Measurements from ENCODE around the gene SPTLC2. TPM values are rescaled to one million over a fixed set of nuclear protein-coding genes. Genes with fewer than 3 reads are reported as not detected.
A peak's percentile ranks its signal among the peaks of the same experiment; 100 is the strongest.
"Not testable (repeated sequence)": the region's sequence is repeated elsewhere in the genome, so short reads cannot be mapped to it uniquely, and the experiment has no call there.

The SPTLC2 gene, protein sequence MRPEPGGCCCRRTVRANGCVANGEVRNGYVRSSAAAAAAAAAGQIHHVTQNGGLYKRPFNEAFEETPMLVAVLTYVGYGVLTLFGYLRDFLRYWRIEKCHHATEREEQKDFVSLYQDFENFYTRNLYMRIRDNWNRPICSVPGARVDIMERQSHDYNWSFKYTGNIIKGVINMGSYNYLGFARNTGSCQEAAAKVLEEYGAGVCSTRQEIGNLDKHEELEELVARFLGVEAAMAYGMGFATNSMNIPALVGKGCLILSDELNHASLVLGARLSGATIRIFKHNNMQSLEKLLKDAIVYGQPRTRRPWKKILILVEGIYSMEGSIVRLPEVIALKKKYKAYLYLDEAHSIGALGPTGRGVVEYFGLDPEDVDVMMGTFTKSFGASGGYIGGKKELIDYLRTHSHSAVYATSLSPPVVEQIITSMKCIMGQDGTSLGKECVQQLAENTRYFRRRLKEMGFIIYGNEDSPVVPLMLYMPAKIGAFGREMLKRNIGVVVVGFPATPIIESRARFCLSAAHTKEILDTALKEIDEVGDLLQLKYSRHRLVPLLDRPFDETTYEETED
- total RNA-seq: 1 to 10 TPM; 5.8 to 9.0 (median 6.6) TPM
- polyA plus RNA-seq: 1 to 10 TPM; 2.4 to 5.5 (median 4.5) TPM
- long read RNA-seq, donor 1, full-length matches to known transcripts: 2 of 3 reads
- long read RNA-seq, donor 1, partial matches to known transcripts: 1 of 3 reads
- long read RNA-seq, donor 1, other reads (novel, unspliced or antisense): 0 of 3 reads
- long read RNA-seq, donor 2, full-length matches to known transcripts: 7 of 10 reads
- long read RNA-seq, donor 2, partial matches to known transcripts: 0 of 10 reads
- long read RNA-seq, donor 2, other reads (novel, unspliced or antisense): 3 of 10 reads

DNA sequence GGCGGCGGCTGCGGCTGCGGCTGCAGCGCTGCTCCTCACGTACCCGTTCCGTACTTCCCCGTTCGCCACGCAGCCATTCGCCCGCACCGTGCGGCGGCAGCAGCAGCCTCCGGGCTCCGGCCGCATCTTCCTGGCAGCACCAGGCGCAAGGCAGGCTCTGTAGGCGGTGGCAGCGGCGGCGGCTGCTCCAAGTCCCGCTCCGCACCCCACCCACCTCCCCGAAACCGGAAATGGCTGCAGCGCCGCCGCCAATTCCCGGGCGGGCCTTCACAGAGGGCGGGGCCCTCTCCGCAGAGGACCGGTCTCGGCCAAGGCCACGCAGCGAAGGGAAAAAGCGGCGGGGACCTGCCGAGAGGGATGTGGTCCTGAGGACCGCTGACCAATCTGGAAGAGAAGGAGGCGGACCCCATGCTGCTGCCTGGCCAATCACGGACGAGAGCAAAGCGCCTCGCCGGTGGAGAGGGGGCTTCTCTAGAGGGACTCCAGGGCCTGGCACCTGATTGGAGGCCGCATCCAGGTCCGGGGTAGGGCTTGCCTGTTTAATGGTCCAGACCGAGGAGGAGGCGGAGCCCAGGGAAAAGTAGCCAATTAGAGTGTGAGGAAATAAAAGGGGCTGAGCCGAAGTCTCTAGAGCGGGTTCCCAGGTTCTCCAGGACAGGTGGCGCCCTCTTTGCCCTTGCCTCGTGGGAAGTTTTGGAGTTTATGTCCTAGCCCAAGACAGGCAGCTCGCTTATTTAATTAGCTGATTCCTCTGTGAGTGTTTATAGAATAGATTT is at the start of gene SPTLC2:
TSS of gene SPTLC2 (minus strand) at position 184 of the 776 bp plus-strand sequence. CDS start at position 126, 58 bp downstream.
- intact Hi-C loops (cut with DNase I): no loop called here
- peak within 1 kb of the TSS; percentile 67 for H3K27ac ChIP-seq
- H3K27me3 ChIP-seq (ENCODE audit: insufficient read depth in 3 of 3, low read length in 2 of 3): no peaks in the 10 kb centered on the region
- 1% methylated on average over 44 to 58 of the region's 58 CpGs for WGBS, 3 donors
- DNase-seq (peak; percentile 97 to 99), ATAC-seq (peak; percentile 97 to 100 (median 99))
- H3K36me3 ChIP-seq (ENCODE audit: insufficient read depth in 1 of 2, low read depth in 1 of 2): no peaks in the 10 kb centered on the region
- no peaks in the 10 kb centered on the region for H3K9me3 ChIP-seq
- H3K4me3 ChIP-seq: peak within 1 kb of the TSS; percentile 90
- peaks cover 9% of the 10 kb centered on the region for H3K4me1 ChIP-seq
- TF ChIP-seq, protein P1, sequence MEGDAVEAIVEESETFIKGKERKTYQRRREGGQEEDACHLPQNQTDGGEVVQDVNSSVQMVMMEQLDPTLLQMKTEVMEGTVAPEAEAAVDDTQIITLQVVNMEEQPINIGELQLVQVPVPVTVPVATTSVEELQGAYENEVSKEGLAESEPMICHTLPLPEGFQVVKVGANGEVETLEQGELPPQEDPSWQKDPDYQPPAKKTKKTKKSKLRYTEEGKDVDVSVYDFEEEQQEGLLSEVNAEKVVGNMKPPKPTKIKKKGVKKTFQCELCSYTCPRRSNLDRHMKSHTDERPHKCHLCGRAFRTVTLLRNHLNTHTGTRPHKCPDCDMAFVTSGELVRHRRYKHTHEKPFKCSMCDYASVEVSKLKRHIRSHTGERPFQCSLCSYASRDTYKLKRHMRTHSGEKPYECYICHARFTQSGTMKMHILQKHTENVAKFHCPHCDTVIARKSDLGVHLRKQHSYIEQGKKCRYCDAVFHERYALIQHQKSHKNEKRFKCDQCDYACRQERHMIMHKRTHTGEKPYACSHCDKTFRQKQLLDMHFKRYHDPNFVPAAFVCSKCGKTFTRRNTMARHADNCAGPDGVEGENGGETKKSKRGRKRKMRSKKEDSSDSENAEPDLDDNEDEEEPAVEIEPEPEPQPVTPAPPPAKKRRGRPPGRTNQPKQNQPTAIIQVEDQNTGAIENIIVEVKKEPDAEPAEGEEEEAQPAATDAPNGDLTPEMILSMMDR (IDR thresholded peaks at IDR 0.05): no peak

DNA sequence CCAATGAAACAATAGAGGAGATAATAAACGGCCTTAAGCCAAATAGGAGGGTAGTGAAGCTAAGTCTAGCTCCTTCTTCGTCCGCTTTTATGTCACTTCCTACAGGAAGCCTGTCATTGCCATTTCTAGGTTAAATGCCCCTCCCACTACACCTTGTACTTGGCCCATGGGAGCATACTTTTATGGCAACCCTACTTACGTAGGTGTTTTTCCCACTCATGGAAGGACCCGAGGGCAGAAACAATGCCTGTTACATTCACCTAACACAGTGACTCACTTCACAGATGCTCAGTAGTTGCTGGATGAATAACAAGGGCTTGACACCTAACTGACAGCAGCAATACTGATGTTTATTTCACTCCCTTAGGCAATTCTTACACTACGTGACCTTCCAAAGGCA is 46.9 kb upstream of the SPTLC2 start:
- Histone ChIP-seq H3K4me1 (no peaks in the 10 kb centered on the region), H3K27me3 (ENCODE audit: insufficient read depth in 3 of 3, low read length in 2 of 3) (no peaks in the 10 kb centered on the region), H3K36me3 (ENCODE audit: insufficient read depth in 1 of 2, low read depth in 1 of 2) (no peaks in the 10 kb centered on the region), H3K27ac (peak overlapping the region; percentile 41), H3K9me3 (no peaks in the 10 kb centered on the region), H3K4me3 (no peak overlapping the region)
- WGBS, 3 donors: 50 to 60% (median 59%) methylated on average over 6 of the region's 6 CpGs
- intact Hi-C loops (cut with DNase I): no loop called here
- DNase-seq: no peak
- TF ChIP-seq, protein P1 (IDR thresholded peaks at IDR 0.05): no peak
- ATAC-seq: peak in 2 of 4 donors; percentile 27 to 52

DNA sequence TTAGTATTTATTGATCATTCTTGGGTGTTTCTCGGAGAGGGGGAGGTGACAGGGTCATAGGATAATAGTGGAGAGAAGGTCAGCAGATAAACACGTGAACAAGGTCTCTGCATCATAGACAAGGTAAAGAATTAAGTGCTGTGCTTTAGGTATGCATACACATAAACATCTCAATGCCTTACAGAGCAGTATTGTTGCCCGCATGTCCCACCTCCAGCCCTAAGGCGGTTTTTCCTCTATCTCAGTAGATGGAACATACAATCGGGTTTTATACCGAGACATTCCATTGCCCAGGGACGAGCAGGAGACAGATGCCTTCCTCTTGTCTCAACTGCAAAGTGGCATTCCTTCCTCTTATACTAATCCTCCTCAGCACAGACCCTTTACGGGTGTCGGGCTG is 45.1 kb upstream of the SPTLC2 start:
- intact Hi-C loops (cut with DNase I); H3K36me3 ChIP-seq (ENCODE audit: insufficient read depth in 1 of 2, low read depth in 1 of 2); H3K27ac ChIP-seq; H3K4me1 ChIP-seq; H3K27me3 ChIP-seq (ENCODE audit: insufficient read depth in 3 of 3, low read length in 2 of 3); H3K4me3 ChIP-seq; H3K9me3 ChIP-seq; ATAC-seq; DNase-seq: not testable (repeated sequence)
- 64 to 69% (median 68%) methylated on average over 3 to 9 of the region's 9 CpGs for WGBS, 3 donors

DNA sequence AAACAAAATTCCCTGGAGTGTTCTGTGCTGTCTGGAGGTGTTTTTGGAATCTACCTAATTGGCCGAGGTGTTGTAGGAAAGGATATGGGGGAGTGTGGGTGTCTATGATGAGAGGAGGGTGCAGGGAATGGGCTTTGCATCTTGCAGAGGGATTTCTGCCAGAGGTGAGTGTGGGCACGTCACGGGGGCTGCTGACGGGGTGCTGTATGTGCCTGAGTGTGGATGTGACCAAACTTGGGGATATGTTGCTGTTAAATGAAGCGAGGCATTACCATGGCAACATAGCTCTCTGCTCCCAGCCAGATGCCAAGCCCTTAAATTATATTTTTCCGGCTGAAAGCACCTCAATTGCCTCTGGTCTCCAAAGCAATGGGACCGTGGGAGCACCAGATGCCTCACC is 44.3 kb upstream of the SPTLC2 start:
- DNase-seq: no peak
- H3K4me3 ChIP-seq: no peak overlapping the region
- no peak for ATAC-seq
- no peak overlapping the region for H3K27ac ChIP-seq
- H3K9me3 ChIP-seq: no peaks in the 10 kb centered on the region
- no peaks in the 10 kb centered on the region for H3K27me3 ChIP-seq (ENCODE audit: insufficient read depth in 3 of 3, low read length in 2 of 3)
- H3K36me3 ChIP-seq (ENCODE audit: insufficient read depth in 1 of 2, low read depth in 1 of 2): no peaks in the 10 kb centered on the region
- WGBS, 3 donors: 41 to 61% (median 42%) methylated on average over 7 of the region's 7 CpGs
- TF ChIP-seq, protein P1 (IDR thresholded peaks at IDR 0.05): no peak
- intact Hi-C loops (cut with DNase I): no loop called here
- H3K4me1 ChIP-seq: no peaks in the 10 kb centered on the region

Data from psoas muscle (tissue), 8 donors.